H1 (cell line): ENCODE results near the gene SNX21. TPM values are rescaled to one million over a fixed set of nuclear protein-coding genes. Genes with fewer than 3 reads are reported as not detected.

Experiments used
- CTCF ChIA-PET: fragments of 300-600 bp; sonication (Branson Sonifier 250); formaldehyde crosslinking; loops from one replicate; lab custom pipeline; 2021; ENCODE audit not compliant: partially characterized antibody; lab: Charles Lee
- POLR2A ChIA-PET: fragments of 300-600 bp; sonication (Branson Sonifier 250); formaldehyde crosslinking; loops from one replicate; lab custom pipeline; 2021; ENCODE audit warnings: inconsistent platforms; ENCODE audit not compliant: partially characterized antibody; lab: Charles Lee
- DNase-seq, 2 experiments: peaks; one replicate each; pipeline versions ENCODE4 v3.0.0 to v3.0.0-alpha.2; 2010 to 2022; ENCODE audit warnings: low spot score in 2 of 2, low read depth in 1 of 2, mixed read lengths in 1 of 2
- FAIRE-seq: peaks from 2 replicates; lab custom pipeline; 2011; peaks lifted over from hg19 to GRCh38; lab: Jason Lieb, UNC
- H2AFZ ChIP-seq: 2 replicates; pipeline ENCODE4 v1.8.1; 2012; ENCODE audit warnings: low read length, inconsistent platforms
- H2AK5ac ChIP-seq: 2 replicates; pipeline ENCODE4 v1.6.1; 2013; ENCODE audit warnings: low read depth, low read length
- H2BK120ac ChIP-seq: replicated peaks from 2 replicates; pipeline ENCODE3; 2013; ENCODE audit warnings: low read depth, low read length, inconsistent platforms
- H2BK12ac ChIP-seq: 2 replicates; pipeline ENCODE4 v1.6.1; 2013; ENCODE audit warnings: low read depth, low read length
- H2BK15ac ChIP-seq: 2 replicates; pipeline ENCODE4 v1.6.1; 2013; ENCODE audit warnings: low read length
- H2BK20ac ChIP-seq: 2 replicates; pipeline ENCODE4 v1.6.1; 2013; ENCODE audit warnings: low read length
- H2BK5ac ChIP-seq: 2 replicates; pipeline ENCODE4 v1.6.1; 2013; ENCODE audit warnings: low read depth, low read length
- H3K14ac ChIP-seq: 2 replicates; pipeline ENCODE4 v1.6.1; 2013; ENCODE audit warnings: inconsistent platforms; ENCODE audit not compliant: insufficient read length
- H3K18ac ChIP-seq: 2 replicates; pipeline ENCODE4 v1.6.1; 2013; ENCODE audit warnings: low read length; ENCODE audit errors: extremely low read depth
- H3K23ac ChIP-seq: 2 replicates; pipeline ENCODE4 v1.6.1; 2013; ENCODE audit warnings: inconsistent platforms; ENCODE audit not compliant: insufficient read length
- H3K23me2 ChIP-seq: 2 replicates; pipeline ENCODE4 v1.6.1; 2013; ENCODE audit warnings: low read depth, low read length
- H3K27ac ChIP-seq: 2 replicates; pipeline ENCODE4 v1.6.1; 2011; ENCODE audit warnings: low read depth, low read length, inconsistent platforms
- H3K27me3 ChIP-seq, 4 experiments: replicated peaks in 1 of 4; 1 replicate in 1 of 4; 2 replicates in 3 of 4; pipeline versions ENCODE4 v1.6.1 to v1.8.1; 2011 to 2013; ENCODE audit warnings: low read length in 3 of 4, mild to moderate bottlenecking in 3 of 4, inconsistent platforms in 2 of 4, mixed read lengths in 2 of 4, moderate library complexity in 1 of 4; ENCODE audit not compliant: control insufficient read depth in 3 of 4, insufficient read depth in 3 of 4; ENCODE audit errors: extremely low read depth in 1 of 4
- H3K36me3 ChIP-seq, 4 experiments: 2 replicates each; pipeline versions ENCODE4 v1.6.1 to v1.8.1; 2011 to 2013; ENCODE audit warnings: mild to moderate bottlenecking in 4 of 4, low read length in 3 of 4, moderate library complexity in 2 of 4, control low read depth in 1 of 4, inconsistent platforms in 1 of 4; ENCODE audit not compliant: insufficient read depth in 4 of 4, control insufficient read depth in 2 of 4
- H3K4ac ChIP-seq: replicated peaks from 2 replicates; pipeline ENCODE3; 2013; ENCODE audit warnings: low read length, low read depth, mixed read lengths, inconsistent platforms; ENCODE audit not compliant: insufficient read length
- H3K4me1 ChIP-seq, 4 experiments: replicated peaks in 1 of 4; 1 replicate in 1 of 4; 2 replicates in 3 of 4; pipeline versions ENCODE4 v1.6.1 to v1.8.1; 2011 to 2013; ENCODE audit warnings: low read length in 3 of 4, inconsistent platforms in 2 of 4, mixed read lengths in 1 of 4; ENCODE audit not compliant: insufficient read depth in 4 of 4, control insufficient read depth in 3 of 4
- H3K4me2 ChIP-seq, 2 experiments: 2 replicates each; pipeline versions ENCODE4 v1.6.1 to v1.8.1; 2011 to 2013; ENCODE audit warnings: low read depth in 2 of 2, low read length in 2 of 2, control low read depth in 1 of 2, inconsistent platforms in 1 of 2, mild to moderate bottlenecking in 1 of 2; ENCODE audit not compliant: insufficient read depth in 1 of 2
- H3K4me3 ChIP-seq, 4 experiments: fragments of 200-600, 300-600 bp in 1 of 4; sonication (generic), shearing (Covaris generic), sonication (Bioruptor Twin) in 1 of 4; 2 replicates each; pipeline versions ENCODE4 v1.5.1 to v1.8.1; 2011 to 2016; ENCODE audit warnings: low read length in 4 of 4, low read depth in 3 of 4, control low read depth in 2 of 4, inconsistent platforms in 2 of 4, mild to moderate bottlenecking in 2 of 4, mixed read lengths in 1 of 4, moderate library complexity in 1 of 4; ENCODE audit not compliant: insufficient read depth in 2 of 4; ENCODE audit errors: extremely low read depth in 1 of 4
- H3K56ac ChIP-seq: replicated peaks from 2 replicates; pipeline ENCODE3; 2013; ENCODE audit warnings: low read depth, mild to moderate bottlenecking, mixed read lengths, low read length, inconsistent platforms; ENCODE audit not compliant: insufficient read length
- H3K79me1 ChIP-seq: 2 replicates; pipeline ENCODE4 v1.6.1; 2013; ENCODE audit warnings: low read depth, low read length, control low read depth
- H3K79me2 ChIP-seq, 2 experiments: 2 replicates each; pipeline versions ENCODE4 v1.6.1 to v1.8.1; 2012 to 2013; ENCODE audit warnings: low read length in 2 of 2, mild to moderate bottlenecking in 2 of 2, inconsistent platforms in 1 of 2; ENCODE audit not compliant: insufficient read depth in 2 of 2, control insufficient read depth in 1 of 2
- H3K9ac ChIP-seq, 4 experiments: replicated peaks in 1 of 4; 1 replicate in 1 of 4; 2 replicates in 3 of 4; pipeline versions ENCODE4 v1.6.1 to v1.8.1; 2011 to 2013; ENCODE audit warnings: low read depth in 3 of 4, low read length in 3 of 4, control low read depth in 2 of 4, mild to moderate bottlenecking in 2 of 4, moderate library complexity in 2 of 4, inconsistent platforms in 1 of 4; ENCODE audit errors: extremely low read depth in 1 of 4
- H3K9me3 ChIP-seq, 2 experiments: 2 replicates each; pipeline versions ENCODE4 v1.6.1 to v1.8.1; 2012 to 2013; ENCODE audit warnings: mild to moderate bottlenecking in 2 of 2, moderate library complexity in 2 of 2, control low read depth in 1 of 2, inconsistent platforms in 1 of 2, low read depth in 1 of 2, low read length in 1 of 2, mixed read lengths in 1 of 2; ENCODE audit not compliant: insufficient read depth in 2 of 2
- H4K20me1 ChIP-seq, 2 experiments: replicated peaks in 1 of 2; 2 replicates each; pipeline versions ENCODE3 to v1.8.1; 2011 to 2013; ENCODE audit warnings: inconsistent platforms in 2 of 2, low read length in 2 of 2, mild to moderate bottlenecking in 1 of 2; ENCODE audit not compliant: insufficient read depth in 2 of 2, control insufficient read depth in 1 of 2
- H4K5ac ChIP-seq: 2 replicates; pipeline ENCODE4 v1.6.1; 2013; ENCODE audit warnings: low read length, low read depth, mixed read lengths, inconsistent platforms; ENCODE audit not compliant: insufficient read length
- H4K8ac ChIP-seq: 2 replicates; pipeline ENCODE4 v1.8.0; 2013; ENCODE audit warnings: mild to moderate bottlenecking, moderate library complexity, low read length, inconsistent platforms; ENCODE audit not compliant: insufficient read depth; ENCODE audit errors: extremely low read depth
- H4K91ac ChIP-seq: replicated peaks from 2 replicates; pipeline ENCODE3; 2013; ENCODE audit warnings: low read length, mixed read lengths, inconsistent platforms; ENCODE audit not compliant: insufficient read length
- EP300 ChIP-seq, 2 experiments: IDR thresholded peaks; 1 replicate in 1 of 2; 2 replicates in 1 of 2; pipeline ENCODE4 v1.6.1; 2011 to 2012; ENCODE audit warnings: low read depth in 2 of 2, low read length in 2 of 2, mild to moderate bottlenecking in 2 of 2, borderline replicate concordance in 1 of 2, inconsistent platforms in 1 of 2, moderate library complexity in 1 of 2
- EZH2 ChIP-seq: fragments of 200-600 bp; sonication (generic); IDR thresholded peaks from 2 replicates; pipeline ENCODE4 v1.7.1; 2012; ENCODE audit warnings: low read depth, mild to moderate bottlenecking, moderate library complexity, low read length, inconsistent platforms; ENCODE audit not compliant: severe bottlenecking
- HDAC2 ChIP-seq, 2 experiments: fragments of 300-600 bp in 1 of 2; sonication (generic) in 1 of 2; IDR thresholded peaks; 2 replicates each; pipeline ENCODE4 v1.6.1; 2011 to 2012; ENCODE audit warnings: low read depth in 2 of 2, low read length in 2 of 2, mild to moderate bottlenecking in 2 of 2, moderate library complexity in 2 of 2, borderline replicate concordance in 1 of 2, inconsistent platforms in 1 of 2
- KDM5A ChIP-seq: fragments of 200-600 bp; IDR thresholded peaks from 2 replicates; pipeline ENCODE4 v1.7.1; 2012; ENCODE audit warnings: mild to moderate bottlenecking, low read length, inconsistent platforms, mixed read lengths
- MAFK ChIP-seq: IDR thresholded peaks from 2 replicates; pipeline ENCODE4 v1.6.1; 2012; ENCODE audit warnings: low read depth, mild to moderate bottlenecking, improper control_type of control experiment, low read length
- NRF1 ChIP-seq: IDR thresholded peaks from 2 replicates; pipeline ENCODE4 v1.6.1; 2011; ENCODE audit warnings: mild to moderate bottlenecking, low read depth, low read length, improper control_type of control experiment
- POLR2A ChIP-seq, 2 experiments: IDR thresholded peaks; 1 replicate in 1 of 2; 2 replicates in 1 of 2; pipeline ENCODE4 v1.6.1; 2011; ENCODE audit warnings: low read depth in 2 of 2, low read length in 2 of 2, mild to moderate bottlenecking in 2 of 2; ENCODE audit errors: control extremely low read depth in 1 of 2
- TAF7 ChIP-seq: optimal IDR thresholded peaks from 2 replicates; pipeline ENCODE3; 2011; ENCODE audit warnings: low read depth, mild to moderate bottlenecking, inconsistent platforms, low read length, moderate library complexity, borderline replicate concordance
- TBP ChIP-seq: IDR thresholded peaks from 2 replicates; pipeline ENCODE4 v1.6.1; 2011; ENCODE audit warnings: low read depth, low read length, improper control_type of control experiment
- WGBS, 2 experiments: shearing (Covaris generic) in 1 of 2; methylation state at CpG; one replicate each; pipeline versions ENCODE4 v1.1.6 to v1.1.7; 2013 to 2015; ENCODE audit warnings: low lambda C conversion rate in 2 of 2, mixed read lengths in 2 of 2, inconsistent platforms in 1 of 2, low coverage in 1 of 2, missing lambda C conversion rate in 1 of 2; ENCODE audit not compliant: insufficient replicate concordance in 2 of 2, insufficient coverage in 1 of 2, insufficient read length in 1 of 2; ENCODE audit errors: extremely low coverage in 1 of 2, missing lambda C conversion rate in 1 of 2; 5-methylcytosine and 5-hydroxymethylcytosine counted together
- polyA plus RNA-seq, 7 experiments: library from polyadenylated mRNA; depleted of rRNA in 3 of 7; stranded (reverse) in 5 of 7; unstranded in 2 of 7; fragments of >200 nt in 5 of 7; fragments of 200-250 nt in 2 of 7; gene quantifications; 1 replicate in 5 of 7; 2 replicates in 1 of 7; 4 replicates in 1 of 7; pipeline versions ENCODE4 v1.2.1 to v1.2.3, GENCODE V29; 2011 to 2013; ENCODE audit warnings: missing spikeins in 2 of 7, mixed read lengths in 2 of 7
- total RNA-seq: library from RNA; stranded (reverse); fragmentation: NEBNext Ultra II Directional; extraction: Animal tissue kit (Norgen Biotek cat#: 25700); gene quantifications from 2 replicates; pipeline ENCODE4 v1.2.1, GENCODE V29; 2021

SNX21 gene
- total and polyA plus RNA-seq, 2 of the 8 experiments (the other 6 are each of a cell fraction or from before 2014, with no cell fraction given) = 15.8 to 16.8 TPM

- peak within 1 kb of the TSS; percentile 64 to 71 (median 67) for H3K9ac ChIP-seq
- H3K27me3 ChIP-seq = no peaks in the 10 kb centered on the region
- no peak within 1 kb of the TSS for H2BK15ac ChIP-seq
- H4K5ac ChIP-seq = peak within 1 kb of the TSS; percentile 70
- peak within 1 kb of the TSS; percentile 38 for H3K27ac ChIP-seq
- peaks cover 0 to 10% (median 6%) of the 10 kb centered on the region in 4 experiments; a peak in 6 of 7 replicates for H3K4me1 ChIP-seq
- H2BK5ac ChIP-seq = peak within 1 kb of the TSS; percentile 52; the same call in 1 of the 2 replicates
- H2AFZ ChIP-seq = no peak within 1 kb of the TSS; the same call in 1 of the 2 replicates
- H3K23ac ChIP-seq = no peak within 1 kb of the TSS
- peaks cover 0 to 7% of the 10 kb centered on the region in 2 experiments; a peak in 1 of 4 replicates for H3K79me2 ChIP-seq
- peak within 1 kb of the TSS; percentile 59 for H3K56ac ChIP-seq
- peaks cover 0 to 9% of the 10 kb centered on the region in 2 experiments for H4K20me1 ChIP-seq
- no peak within 1 kb of the TSS for H2AK5ac ChIP-seq
- H2BK20ac ChIP-seq = no peak within 1 kb of the TSS
- peak within 1 kb of the TSS; percentile 83 for H3K18ac ChIP-seq
- H3K79me1 ChIP-seq = peaks cover 3% of the 10 kb centered on the region; the same call in 1 of the 2 replicates
- peak within 1 kb of the TSS; percentile 97 for H4K8ac ChIP-seq
- H3K4me3 ChIP-seq = peak within 1 kb of the TSS; percentile 55 to 79 (median 74)
- CTCF ChIA-PET = interaction anchor here (0.7 to 6.3 kb wide), 23 partner anchors 9 to 570 kb away, joined by 3 to 40 read pairs (median 8); partner anchors contain the start of gene ZSWIM1
- POLR2A ChIA-PET = interaction anchor here (0.6 to 11.2 kb wide), 27 partner anchors 9 to 498 kb away, joined by 3 to 172 read pairs (median 5); partner anchors contain the start of genes ACOT8, PCIF1, PLTP and SNX21
- no peaks in the 10 kb centered on the region for H3K9me3 ChIP-seq
- FAIRE-seq (no peak), DNase-seq (peak; percentile 79 to 96)
- peaks cover 3 to 8% (median 7%) of the 10 kb centered on the region in 4 experiments; a peak in 7 of 8 replicates for H3K36me3 ChIP-seq
- H3K23me2 ChIP-seq = peaks cover 15% of the 10 kb centered on the region; the same call in 1 of the 2 replicates
- no peak within 1 kb of the TSS for H3K14ac ChIP-seq
- 6% methylated on average over 70 of the region's 78 CpGs; no CpG with 5 or more reads in 1 of the 2 experiments for WGBS, 2 experiments
- H4K91ac ChIP-seq = peak within 1 kb of the TSS; percentile 74
- H3K4ac ChIP-seq = peak within 1 kb of the TSS; percentile 94
- H2BK120ac ChIP-seq = peak within 1 kb of the TSS; percentile 43
- peak within 1 kb of the TSS; percentile 68; the same call in 1 of the 2 replicates for H2BK12ac ChIP-seq
- H3K4me2 ChIP-seq = peak within 1 kb of the TSS; percentile 72 to 95
- TF ChIP-seq KDM5A = peak; percentile 95
- peak; percentile 65 for TF ChIP-seq TAF7
- peak; percentile 85 for TF ChIP-seq TBP
- no peak for TF ChIP-seq MAFK
- TF ChIP-seq HDAC2 (IDR thresholded peaks at IDR 0.05; ENCODE audit: borderline replicate concordance in 1 of 2, low read depth in 2 of 2, low read length in 2 of 2) = peak; percentile 9 to 86; a peak in 1 of 4 replicates
- TF ChIP-seq EP300 (IDR thresholded peaks at IDR 0.05; ENCODE audit: borderline replicate concordance in 1 of 2, low read depth in 2 of 2, low read length in 2 of 2) = peak in 1 of 2 experiments; percentile 91; a peak in 2 of 3 replicates
- no peak for TF ChIP-seq NRF1
- TF ChIP-seq POLR2A (IDR thresholded peaks at IDR 0.05; ENCODE audit: control extremely low read depth in 1 of 2, low read depth in 2 of 2, low read length in 2 of 2) = peak; percentile 43 to 69
- no peak for TF ChIP-seq EZH2
Observed at GRCh38 chr20:45890985-45891983, 57.7 kb downstream of the SNX21 start, which contains the start of the genes CTSA and NEURL2. CTSA (plus strand) TSS chr20:45891335; CDS start chr20:45891569, 234 bp downstream. NEURL2 (minus strand) TSS chr20:45891208; CDS start chr20:45890991, 217 bp downstream.
